ENCODE results near the gene JOSD1.
"Not testable (repeated sequence)": the region's sequence is repeated elsewhere in the genome, so short reads cannot be mapped to it uniquely, and the experiment has no call there.

Gene JOSD1

GRCh38 chr22:38675833-38676232, 24.9 kb downstream of the JOSD1 start:
- no peak for DNase-seq

- DNase-seq, result no peak
These were observed 25.9 kb downstream of the JOSD1 start for GRCh38 chr22:38674888-38675287.

GRCh38 chr22:38657045-38657909, 43.5 kb downstream of the JOSD1 start:
- DNase-seq, result peak; percentile 11

- peak; percentile 95 for DNase-seq
These were observed 44.3 kb downstream of the JOSD1 start, which contains the start of the genes CBY1 and FAM227A for GRCh38 chr22:38656256-38657044. Gene CBY1 (plus strand): TSS chr22:38656638. CDS start chr22:38668055, 11,417 bp downstream. Gene FAM227A (minus strand): TSS chr22:38656392. CDS start chr22:38650168, 6,224 bp downstream.

- DNase-seq, result no peak
These were observed 45.1 kb downstream of the JOSD1 start for GRCh38 chr22:38655519-38656255.

- no peak for DNase-seq
These were observed 47.0 kb downstream of the JOSD1 start for GRCh38 chr22:38653741-38654140.

- no peak for DNase-seq
These were observed 47.9 kb downstream of the JOSD1 start for GRCh38 chr22:38652859-38653258.

- DNase-seq, result no peak
These were observed 50.8 kb downstream of the JOSD1 start for GRCh38 chr22:38649841-38650522.

- no peak for DNase-seq
These were observed 55.3 kb downstream of the JOSD1 start for GRCh38 chr22:38645430-38645829.

GRCh38 chr22:38644245-38644644, 56.5 kb downstream of the JOSD1 start:
- DNase-seq, result not testable (repeated sequence)

- DNase-seq, result no peak
These were observed 59.2 kb downstream of the JOSD1 start for GRCh38 chr22:38641476-38642040.

- DNase-seq, result no peak
These were observed 62.0 kb downstream of the JOSD1 start for GRCh38 chr22:38638728-38639127.

- DNase-seq, result no peak
These were observed 62.5 kb downstream of the JOSD1 start for GRCh38 chr22:38638216-38638615.
